Hematopoietic multipotent progenitor cell (in vitro differentiated cells): ENCODE measurements around the gene PARP14. TPM values are rescaled to one million over a fixed set of nuclear protein-coding genes. Genes with fewer than 3 reads are reported as not detected.
"Not testable (repeated sequence)": the region's sequence is repeated elsewhere in the genome, so short reads cannot be mapped to it uniquely, and the experiment has no call there.

ENCODE experiments used
- DNase-seq, 3 donors: peaks; one replicate each; pipeline ENCODE4 v3.0.0-alpha.2; 2011 to 2015; ENCODE audit warnings: low read depth in 2 of 3, low spot score in 2 of 3
- total RNA-seq: library from RNA; depleted of rRNA; stranded (reverse); fragments of >200 nt; gene quantifications from one replicate; pipeline ENCODE4 v1.2.3, GENCODE V29; 2012

The PARP14 gene
- total RNA-seq, result 75.4 TPM

GRCh38 chr3:122680475-122681283 is at the start of gene PARP14:
Gene PARP14 (plus strand): TSS chr3:122680839. CDS start chr3:122680884, 45 bp downstream.
- DNase-seq, result peak; percentile 56 to 83 (median 81)

GRCh38 chr3:122635789-122636188 is 44.9 kb upstream of the PARP14 start:
- no peak for DNase-seq

GRCh38 chr3:122636697-122637096 is 43.9 kb upstream of the PARP14 start:
- no peak for DNase-seq

- DNase-seq, result no peak
Measured at GRCh38 chr3:122640437-122640999, 40.1 kb upstream of the PARP14 start.

GRCh38 chr3:122642935-122643334 is 37.7 kb upstream of the PARP14 start:
- no peak for DNase-seq

- peak in 1 of 3 donors; percentile 22 for DNase-seq
Measured at GRCh38 chr3:122646146-122646988, 34.3 kb upstream of the PARP14 start.

GRCh38 chr3:122651233-122651907 is 29.3 kb upstream of the PARP14 start:
- DNase-seq, result not testable (repeated sequence)

- not testable (repeated sequence) for DNase-seq
Measured at GRCh38 chr3:122651962-122652361, 28.7 kb upstream of the PARP14 start.

GRCh38 chr3:122658336-122658735 is 22.3 kb upstream of the PARP14 start:
- DNase-seq, result not testable (repeated sequence)

GRCh38 chr3:122660297-122660974 is 20.2 kb upstream of the PARP14 start:
- no peak for DNase-seq

- no peak for DNase-seq
Measured at GRCh38 chr3:122661633-122662032, 19.0 kb upstream of the PARP14 start.

- no peak for DNase-seq
Measured at GRCh38 chr3:122662505-122662904, 18.1 kb upstream of the PARP14 start.

GRCh38 chr3:122665226-122665786 is 15.3 kb upstream of the PARP14 start:
- no peak for DNase-seq

GRCh38 chr3:122665881-122666280 is 14.8 kb upstream of the PARP14 start:
- DNase-seq, result no peak

- DNase-seq, result no peak
Measured at GRCh38 chr3:122668930-122669730, 11.5 kb upstream of the PARP14 start.

- DNase-seq, result no peak
Measured at GRCh38 chr3:122671553-122671952, 9.1 kb upstream of the PARP14 start.

- DNase-seq, result no peak
Measured at GRCh38 chr3:122674339-122674738, 6.3 kb upstream of the PARP14 start.

GRCh38 chr3:122676759-122677158 is 3.9 kb upstream of the PARP14 start:
- DNase-seq, result no peak

GRCh38 chr3:122677216-122677615 is 3.4 kb upstream of the PARP14 start:
- DNase-seq, result no peak
